A204.1 (cell line): ENCODE measurements around the gene GRAMD4.

Experiments
- FAIRE-seq: peaks from 2 replicates; lab custom pipeline; 2012; peaks lifted over from hg19 to GRCh38; lab: Jason Lieb, UNC

The GRAMD4 gene

DNA sequence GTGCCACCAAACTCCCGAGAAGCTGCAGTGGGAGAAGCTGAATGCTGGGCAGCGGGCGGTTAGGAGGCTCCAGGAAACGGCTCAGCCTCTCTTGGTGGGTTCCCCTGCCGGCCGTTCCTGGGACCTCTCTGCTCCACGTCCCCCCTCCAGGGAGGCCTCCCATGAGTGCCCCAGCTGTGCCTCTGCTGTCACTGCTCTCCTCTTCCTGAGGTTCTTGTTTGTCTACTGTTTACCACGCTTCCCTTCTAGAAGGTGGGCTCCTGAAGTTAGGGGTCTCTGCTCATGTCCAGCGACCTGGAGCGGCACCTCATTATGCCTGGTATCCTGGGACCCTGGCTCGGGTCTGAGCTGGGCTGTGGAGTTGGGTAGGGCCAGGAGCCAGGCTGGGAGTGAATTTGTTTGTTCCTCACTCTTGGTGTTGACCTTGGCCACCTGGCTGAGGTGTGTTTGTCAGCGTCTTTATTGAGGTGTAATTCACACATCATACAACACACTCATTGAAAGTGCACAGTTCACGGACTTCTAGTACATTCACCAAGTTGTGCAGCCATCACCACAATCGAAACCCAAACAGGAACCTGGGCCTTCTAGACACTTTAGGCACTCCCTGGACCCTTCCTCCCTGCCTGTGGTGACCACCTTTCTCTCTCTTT lies 37.8 kb upstream of the GRAMD4 start:
- no peak for FAIRE-seq

DNA sequence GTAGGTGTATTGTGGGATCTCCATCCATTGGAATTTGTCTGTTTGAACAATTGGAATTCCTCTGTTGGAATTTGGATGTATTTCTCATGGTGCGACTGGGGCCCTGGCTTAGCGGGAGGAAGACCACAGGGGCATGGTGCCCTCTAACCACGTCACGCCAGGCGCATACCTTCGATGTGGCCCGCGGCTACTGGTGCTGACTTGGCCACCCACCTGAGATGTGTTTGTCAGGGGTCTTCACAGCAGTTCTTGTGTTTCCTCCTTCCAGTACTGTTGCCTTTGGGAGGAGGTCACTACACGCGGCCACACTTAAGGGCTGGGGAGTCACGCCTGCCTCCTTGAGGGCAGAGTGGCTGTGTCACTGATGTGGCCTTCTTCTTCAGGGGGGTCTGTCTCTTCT lies 36.6 kb upstream of the GRAMD4 start:
- FAIRE-seq, result no peak

DNA sequence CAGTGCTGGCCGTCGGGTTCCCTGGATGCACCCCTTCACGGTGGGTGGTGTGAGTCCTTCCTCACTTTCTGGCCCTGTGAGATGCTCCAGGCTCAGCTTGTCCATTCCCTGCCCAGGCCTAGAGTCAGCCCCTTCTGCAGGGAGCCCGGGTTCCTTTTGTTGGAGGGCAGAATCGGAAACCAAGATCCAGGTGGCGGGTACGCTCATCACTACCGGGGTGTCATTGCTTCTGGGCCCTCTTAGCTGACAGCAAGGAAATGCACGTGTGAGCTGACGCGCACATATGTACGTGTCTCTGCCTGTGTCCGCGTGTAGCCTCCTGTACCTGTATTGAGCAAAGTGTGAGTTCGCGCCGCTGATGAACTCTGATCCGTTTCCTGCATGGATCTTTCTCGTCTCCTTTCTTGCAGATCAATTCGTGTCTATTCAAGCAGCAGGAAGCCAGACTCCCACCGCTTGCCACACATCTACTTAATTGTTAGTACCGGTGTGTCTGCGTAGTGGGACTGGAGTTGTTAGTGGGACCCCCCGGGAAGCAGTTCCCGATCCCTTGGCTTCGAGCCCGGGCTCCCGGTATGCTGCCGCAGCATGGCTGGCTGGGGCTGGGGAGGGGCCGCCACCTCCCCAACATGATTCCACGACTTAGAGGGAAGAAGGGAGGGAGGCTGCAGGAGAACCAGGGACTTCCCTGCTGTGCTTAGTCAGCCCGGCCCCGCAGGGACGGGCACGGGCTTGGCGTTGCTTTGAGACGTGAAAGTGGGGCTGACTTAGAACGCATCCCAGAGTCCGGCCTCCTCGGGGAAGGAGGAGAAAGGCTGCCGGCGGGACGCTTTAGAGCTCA lies 35.9 kb upstream of the GRAMD4 start:
- FAIRE-seq, result no peak

DNA sequence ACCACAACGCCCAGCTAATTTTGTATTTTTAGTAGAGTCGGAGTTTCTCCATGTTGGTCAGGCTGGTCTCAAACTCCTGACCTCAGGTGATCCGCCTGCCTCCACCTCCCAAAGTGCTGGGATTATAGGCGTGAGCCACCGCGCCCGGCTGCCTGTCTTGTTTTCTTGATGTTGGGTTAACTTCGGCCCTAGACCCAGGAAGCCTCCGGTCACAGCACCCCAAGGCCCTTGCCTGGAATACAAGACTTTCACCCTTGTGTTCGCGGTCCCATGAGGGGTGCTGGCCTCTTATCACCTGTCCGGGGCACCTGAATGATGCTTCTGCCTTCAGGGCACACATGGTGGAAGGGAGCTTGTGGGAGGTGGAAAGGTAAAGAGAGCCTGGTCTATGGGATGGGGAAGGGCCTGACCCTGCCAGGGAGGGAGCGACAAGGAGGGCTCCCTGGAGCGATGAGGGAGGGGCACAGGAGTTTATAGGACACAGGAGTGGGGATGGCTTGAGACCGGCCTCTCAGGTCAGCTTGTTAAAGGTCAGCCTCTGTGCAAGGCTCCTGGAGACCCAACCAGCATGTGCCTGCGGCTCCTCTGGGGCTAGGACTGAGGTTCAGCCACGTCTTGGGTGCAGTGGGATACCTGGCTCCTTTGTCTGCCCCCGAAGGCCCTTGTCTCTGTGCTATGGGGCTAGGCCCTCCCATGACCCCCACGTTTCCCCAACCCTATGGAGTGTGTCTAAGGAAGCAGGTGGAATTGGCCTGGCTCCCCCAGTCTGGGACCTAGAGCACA lies 34.7 kb upstream of the GRAMD4 start:
- FAIRE-seq, result no peak

DNA sequence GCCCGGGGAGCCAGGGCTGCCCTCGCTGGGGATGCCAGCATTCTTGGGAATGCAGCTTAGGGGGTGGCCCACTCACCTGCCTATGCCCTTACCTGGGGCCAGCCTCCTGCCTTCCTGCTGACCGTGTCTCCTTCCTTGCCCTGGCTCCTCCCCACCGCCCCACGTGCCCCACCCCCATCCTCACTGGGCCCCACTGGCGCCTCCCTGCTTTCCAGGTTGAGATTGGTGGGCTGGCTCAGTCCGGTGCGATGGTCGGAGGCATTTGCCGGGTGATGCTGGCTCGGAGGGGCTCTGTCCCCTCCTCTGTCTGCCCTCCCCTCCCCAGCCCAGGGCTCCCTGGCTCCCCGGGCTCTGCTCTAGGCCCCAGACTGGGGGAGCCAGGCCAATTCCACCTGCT lies 34.1 kb upstream of the GRAMD4 start:
- FAIRE-seq, result no peak

DNA sequence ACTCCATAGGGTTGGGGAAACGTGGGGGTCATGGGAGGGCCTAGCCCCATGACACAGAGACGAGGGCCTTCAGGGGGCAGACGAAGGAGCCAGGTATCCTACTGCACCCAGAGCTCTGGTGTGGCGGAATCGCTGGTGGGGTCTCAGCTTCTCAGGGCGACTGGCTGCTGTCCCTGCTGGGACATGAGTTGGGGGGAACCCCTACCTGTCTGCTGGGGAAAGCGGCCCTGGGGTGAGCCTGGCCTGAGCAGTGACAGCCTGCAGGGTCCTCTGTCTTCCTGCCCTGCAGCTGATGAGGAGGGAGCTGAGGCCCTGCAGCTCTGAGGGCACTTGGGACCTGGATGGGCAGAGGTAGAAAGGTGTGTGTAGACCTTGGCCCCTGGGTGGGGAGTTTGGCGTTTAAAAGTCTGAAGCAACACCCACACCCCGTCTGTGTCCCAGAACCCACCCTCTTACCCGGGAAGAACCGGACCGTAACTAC lies 33.6 kb upstream of the GRAMD4 start:
- no peak for FAIRE-seq

DNA sequence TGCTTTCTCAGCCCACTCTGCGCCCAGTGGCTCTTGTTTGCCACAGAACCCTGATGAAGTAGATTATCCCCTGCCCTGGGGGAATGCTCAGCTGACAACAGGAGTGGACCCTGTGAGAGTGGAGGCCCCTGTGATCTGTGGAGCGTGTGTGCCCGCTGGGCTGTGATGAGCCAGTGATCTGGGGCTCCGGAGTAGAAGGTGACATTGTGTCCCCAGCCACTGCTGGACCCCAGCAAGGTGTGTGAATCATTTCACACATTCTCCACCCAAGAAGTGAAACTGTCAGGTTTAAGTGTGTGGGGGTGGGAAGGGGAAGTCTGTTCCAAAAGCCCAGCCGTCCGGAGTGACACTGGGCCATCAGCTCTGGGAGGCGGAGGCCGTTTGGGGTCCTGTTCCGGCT lies 33.1 kb upstream of the GRAMD4 start:
- FAIRE-seq, result no peak

DNA sequence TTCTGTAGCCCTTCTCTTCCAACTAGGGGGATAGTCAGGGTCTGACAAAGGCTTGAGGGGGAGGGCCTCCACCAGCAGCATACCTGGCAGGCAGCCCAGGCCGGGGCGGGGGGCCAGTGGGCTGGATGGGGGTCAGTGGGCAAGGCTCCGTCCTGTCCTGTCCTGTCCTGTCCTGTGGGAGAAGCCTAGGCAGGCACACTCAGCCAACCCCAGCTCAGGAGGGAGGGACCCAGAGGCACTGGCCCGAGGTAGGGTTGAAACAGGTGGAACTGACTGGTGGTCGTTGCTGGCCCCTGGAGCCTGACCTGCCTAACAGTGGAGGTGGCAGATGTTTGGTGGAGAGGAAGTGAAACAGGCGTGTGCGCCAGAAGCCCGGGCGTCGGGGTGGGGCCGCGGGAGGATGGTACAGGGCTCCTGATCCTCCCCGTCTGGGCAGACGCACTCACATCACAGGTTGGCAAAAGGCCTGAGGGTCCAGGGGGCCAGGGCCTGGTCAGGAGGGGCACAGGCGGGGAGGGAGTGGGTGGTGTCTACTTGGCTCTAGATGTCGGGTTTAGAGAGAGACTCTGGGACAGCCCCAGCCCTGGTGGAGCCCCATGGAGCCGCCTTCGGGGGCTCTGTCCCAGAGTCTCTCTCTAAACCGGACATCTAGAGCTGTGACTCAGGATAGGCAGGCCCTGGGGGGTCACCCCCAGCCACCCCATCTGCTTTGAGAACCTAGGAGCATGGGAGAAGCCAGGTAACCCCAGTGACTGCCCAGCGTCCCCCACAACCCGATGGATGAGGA lies 32.5 kb upstream of the GRAMD4 start:
- no peak for FAIRE-seq

DNA sequence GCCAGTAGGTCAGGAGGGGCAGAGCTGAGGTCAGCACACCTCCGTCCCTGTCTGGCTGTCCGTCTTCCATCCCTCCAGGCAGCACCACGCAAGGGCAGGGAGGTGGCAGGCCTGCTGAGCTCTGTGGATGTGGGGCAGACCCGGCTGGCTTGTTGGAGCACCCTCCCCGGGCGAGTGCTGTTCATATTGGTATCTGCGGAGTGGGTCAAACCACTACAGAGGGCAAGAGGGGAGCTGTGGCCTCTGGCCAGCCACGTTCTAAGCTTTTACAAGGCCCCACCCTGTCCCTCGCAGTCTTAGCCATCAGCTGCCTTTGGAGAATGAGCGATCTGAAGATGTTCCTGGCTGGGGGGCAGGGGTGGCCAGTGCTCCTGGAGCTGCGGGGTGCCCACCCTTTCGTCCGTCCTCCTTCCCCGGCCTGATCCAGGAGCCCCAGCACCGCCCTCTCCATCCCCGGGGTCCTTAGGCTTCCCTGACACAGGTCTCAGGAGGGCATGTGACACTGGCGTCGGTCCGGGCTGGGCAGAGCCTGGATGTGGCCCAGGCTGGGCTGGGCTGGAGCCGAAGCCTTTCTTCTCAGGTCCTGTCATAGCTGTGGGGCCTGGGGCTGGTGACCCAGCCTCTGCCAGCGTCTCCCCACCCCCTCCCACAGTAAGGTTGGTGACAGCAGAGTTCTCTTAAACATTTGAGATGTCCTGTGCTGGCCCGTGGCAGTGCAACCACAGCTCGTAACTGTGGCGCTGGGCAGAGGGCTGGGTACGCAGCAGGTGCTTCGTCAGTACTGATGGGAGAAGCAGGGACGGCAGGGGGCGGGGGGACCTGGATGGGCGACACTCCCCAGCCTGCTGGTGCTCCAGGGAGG lies 31.7 kb upstream of the GRAMD4 start:
- FAIRE-seq, result no peak

DNA sequence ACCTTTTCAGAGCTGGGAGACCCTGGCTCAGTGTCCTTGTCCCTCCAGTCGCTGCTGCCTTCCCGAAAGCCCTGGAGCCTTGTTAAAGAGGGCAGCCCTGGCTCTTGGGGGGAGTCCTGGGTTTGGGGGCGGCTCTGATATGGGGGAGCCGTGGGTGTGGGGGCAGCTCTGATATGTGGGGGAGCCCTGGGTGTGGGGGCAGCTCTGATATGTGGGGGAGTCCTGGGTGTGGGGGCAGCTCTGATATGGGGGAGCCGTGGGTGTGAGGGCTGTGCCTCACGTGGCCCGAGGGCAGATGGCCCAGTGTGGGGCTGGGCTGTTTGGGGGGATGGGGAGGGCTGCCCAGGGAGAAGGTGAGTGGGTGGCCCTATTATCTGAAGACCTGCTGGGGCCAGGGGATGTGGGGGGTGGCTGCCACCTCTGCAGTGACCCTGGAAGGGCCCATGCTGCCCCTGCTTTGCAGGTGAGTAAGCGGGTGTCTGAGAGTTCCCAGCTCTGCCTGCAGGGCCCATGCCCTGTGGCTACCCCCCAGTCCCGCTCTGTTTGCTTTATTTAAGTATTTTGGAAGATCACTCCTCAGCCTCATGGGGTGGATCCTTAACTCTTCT lies 30.9 kb upstream of the GRAMD4 start:
- no peak for FAIRE-seq

DNA sequence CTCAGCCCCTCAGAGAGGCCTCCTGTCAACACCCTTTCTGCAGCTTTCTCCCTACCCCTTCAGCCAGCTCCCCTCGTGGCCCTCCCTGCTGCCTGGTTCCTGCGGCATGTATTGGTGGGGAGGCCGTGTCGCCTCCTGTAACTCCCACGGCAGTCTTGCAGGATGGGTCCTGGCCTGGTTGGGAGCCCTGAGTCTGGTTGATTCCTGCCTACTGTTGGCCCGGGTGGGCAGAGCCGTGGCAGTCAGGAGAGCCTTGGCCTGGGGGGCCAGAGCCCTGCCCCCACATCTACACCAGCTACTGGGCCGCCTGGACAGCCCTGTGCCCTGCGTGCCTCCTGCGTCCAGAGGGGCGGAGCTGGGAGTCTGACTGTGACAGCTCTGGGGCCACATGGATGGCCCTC lies 30.3 kb upstream of the GRAMD4 start:
- FAIRE-seq, result no peak

DNA sequence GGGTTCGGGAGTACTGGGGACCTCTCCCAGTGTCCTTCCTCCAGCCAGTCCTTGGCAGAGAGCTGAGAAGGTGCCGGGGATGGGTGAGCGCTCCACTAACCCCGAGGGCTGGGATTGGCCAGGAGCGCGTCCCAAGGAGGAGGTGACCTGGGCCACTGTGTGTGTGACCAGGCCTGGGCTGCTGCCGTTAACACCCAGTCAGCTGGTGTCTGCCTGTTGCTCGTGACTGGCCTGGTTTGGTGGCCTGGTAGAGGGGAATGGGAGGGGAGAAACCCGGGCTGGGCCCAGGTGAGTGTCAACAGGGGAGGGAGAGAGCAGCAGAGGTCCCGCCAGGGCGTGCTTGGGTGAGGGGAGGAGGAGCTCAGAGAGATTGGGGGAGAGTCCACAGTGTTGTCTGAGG lies 29.9 kb upstream of the GRAMD4 start:
- FAIRE-seq, result no peak

DNA sequence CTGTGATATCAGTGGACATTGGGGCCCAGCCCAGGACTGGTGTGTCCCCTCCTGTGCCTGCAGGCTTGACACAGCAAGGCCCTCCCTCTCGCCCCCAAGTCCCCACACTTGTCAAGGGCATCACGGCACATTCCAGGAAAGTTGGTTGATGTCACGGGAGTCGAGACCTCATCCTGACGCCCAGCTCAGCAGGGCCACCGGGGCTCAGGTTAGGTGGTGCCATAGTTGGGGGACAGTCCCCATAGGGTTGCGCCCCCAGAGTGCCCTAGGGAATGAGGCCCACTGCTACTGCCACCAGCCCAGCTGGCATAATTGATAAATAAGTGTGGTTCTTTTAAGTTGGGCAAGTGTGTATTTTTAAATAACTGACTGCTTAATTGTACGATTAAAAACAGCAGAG lies 28.3 kb upstream of the GRAMD4 start:
- FAIRE-seq, result no peak

DNA sequence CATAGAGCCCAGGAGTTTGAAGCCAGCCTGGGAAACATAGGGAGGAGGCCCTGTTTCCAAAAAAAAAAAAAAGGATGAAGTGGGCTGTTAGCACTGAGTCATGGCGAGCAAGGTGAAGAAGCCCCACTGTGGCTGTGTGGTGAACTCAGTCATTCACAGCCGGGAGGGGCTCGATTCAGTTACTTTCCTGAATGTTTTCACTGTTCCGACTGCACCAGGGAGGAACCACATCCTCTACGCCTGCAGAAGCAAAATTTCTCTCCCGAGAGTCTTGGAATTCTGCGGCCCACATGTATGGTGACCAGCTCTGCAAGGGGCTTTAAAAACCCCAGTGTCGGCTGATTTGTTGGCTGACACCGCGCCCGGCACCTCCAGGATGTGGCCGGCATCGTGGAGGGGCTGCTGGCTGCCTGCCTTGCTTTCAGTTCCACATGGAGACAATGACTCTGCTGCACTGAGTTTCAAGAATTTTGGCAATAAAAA lies 27.8 kb upstream of the GRAMD4 start:
- no peak for FAIRE-seq

DNA sequence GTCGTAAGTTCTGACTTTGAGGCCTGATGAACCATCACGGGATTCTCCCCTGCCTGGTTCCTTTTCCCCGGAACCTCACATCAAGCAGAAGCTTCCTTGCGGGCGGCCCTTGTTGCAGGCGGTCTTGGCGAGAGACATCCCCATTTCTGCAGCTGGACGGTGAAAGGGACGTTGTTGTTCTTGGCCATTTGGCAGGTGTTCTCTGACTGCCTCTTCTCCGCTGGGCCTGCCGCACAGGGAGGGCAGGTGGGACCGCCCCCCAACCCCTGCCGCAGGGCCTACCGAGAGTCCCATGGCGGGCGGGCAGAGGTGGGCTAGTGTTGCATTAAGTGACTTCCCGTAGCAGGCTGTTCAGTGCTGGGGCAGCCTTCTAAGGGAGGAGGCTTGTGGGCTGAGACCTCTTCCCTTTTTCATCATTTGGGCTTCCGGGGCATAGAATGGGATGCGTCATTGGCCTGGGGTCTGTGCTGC lies 26.9 kb upstream of the GRAMD4 start:
- FAIRE-seq, result no peak

DNA sequence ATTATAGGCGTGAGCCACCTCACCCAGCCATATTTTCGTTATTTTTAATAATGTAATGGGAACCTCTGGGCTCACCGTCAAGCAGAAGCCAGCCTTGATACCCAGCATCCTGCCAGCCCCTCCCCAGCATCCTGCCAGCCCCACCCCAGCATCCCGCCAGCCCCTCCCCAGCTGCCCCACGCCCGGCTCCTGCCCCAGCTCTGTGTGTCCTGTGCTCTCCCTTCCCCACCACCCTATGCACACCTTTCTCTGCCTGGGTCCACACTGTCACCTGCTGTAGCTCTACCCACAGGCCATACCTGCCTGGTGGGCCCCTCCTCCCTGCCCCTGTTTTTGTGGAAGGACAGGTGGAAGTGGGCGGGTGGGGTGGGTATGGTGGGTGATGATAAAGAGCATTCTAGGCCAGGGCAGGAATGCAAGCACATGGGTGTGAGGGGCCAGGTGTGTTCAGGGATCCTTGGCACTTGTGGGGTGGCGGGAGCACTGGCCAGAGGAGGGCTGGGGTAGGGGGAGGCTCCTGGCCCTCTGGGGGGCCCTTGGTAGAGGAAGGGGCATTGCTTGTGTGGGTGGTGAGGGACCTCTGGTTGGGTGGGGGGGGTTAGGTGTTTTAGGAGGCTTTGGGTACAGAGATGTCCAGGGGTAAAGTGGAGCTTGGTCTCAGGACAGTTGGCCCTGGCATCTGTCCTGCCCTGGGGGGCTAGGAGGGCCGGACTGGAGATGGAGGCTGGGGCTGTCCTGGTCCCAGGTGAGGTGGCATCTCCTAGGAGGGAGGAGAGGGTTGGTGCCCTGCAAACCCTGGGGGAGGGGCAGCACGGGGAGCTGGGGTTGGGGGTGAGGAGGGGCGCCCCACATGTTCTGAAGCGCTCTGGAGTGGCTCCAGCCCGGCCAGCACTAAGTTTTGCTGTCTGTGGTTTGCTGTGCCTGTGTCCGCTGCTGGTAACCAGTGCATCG lies 25.9 kb upstream of the GRAMD4 start:
- no peak for FAIRE-seq

DNA sequence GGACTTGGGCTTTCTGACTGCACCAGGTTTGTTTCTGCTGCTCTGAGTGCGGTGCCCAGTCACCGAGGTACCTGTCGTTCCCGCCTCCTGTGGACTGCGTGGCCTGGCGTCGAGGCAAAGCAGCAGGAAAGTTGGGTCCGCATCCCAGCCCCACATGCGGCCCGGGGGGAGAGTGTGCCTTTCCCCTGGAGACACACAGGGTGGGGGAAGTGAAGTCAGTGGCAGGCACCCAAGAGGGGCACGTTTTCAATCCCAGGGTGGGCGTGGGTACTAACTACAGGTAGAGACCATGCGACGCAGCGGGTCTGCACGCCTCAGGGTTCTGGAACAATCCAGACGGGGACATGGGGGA lies 25.3 kb upstream of the GRAMD4 start:
- no peak for FAIRE-seq

DNA sequence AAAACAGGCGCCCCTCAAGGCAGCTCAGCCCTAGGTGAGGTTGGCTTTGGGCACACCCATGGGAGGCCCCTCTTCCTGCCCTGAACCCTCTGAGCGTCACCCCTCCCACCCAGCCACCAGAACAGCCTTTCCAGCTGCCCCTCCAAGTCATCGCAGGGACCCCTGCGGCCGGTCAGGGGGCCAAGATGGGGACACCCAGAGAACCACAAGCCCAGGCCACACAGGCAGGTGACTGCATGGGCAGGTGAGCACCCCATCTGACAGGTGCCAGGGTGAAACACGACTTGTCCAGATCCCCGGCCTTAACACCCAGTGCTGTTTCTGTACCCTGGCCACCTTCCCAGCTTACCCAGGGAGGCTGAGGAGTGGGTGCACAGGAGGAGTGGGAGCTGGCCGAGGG lies 24.6 kb upstream of the GRAMD4 start:
- no peak for FAIRE-seq

DNA sequence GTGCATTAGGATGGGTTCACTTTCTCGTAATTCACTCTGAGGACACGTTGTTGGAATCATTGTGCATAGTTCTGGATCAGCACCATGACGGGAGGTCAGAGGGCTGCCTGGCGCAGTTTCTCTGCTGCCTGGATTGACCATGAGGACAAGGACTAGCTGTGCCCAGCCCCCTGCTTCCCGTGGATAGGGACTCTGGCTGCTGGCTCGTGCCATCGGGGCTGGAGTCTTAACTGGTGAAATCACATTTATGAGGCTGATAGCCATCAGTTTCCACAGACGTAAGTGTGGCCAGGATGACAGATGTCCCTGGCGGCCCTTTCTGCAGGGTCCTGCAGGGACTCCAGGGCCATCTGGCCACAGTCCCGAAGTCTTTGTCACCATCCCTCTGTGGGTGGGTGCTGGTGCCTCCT lies 24.1 kb upstream of the GRAMD4 start:
- FAIRE-seq, result no peak

DNA sequence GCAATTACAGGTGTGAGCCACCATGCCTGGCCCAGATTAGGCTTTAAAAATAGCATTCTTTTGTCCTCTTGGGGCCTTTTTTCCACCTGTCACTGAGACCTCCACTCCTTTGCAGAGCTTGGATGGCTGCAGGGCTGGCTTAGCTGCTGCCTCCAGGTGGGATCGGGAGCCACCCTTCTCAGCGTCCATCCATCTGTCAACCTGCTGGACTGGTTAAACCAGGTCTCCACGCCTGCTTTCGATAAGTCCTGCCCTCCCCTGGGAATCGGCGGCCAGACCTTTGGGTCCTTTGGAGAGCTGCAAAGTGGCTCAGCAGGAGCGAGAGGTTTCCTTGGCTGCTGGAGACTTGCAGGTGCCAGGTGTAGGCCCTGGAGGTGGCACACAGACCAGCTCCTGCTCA lies 23.4 kb upstream of the GRAMD4 start:
- FAIRE-seq, result no peak
